NCI-H1092 (cell line): Measurements from ENCODE around the gene TOGARAM2.
"Not testable (repeated sequence)": the region's sequence is repeated elsewhere in the genome, so short reads cannot be mapped to it uniquely, and the experiment has no call there.

ENCODE experiments used
- DNase-seq: peaks from one replicate; lab custom pipeline; 2025; lab: John Stamatoyannopoulos, UW

TOGARAM2 gene

GRCh38 chr2:28977176-28977875, 3.8 kb upstream of the TOGARAM2 start:
- DNase-seq: no peak

GRCh38 chr2:28978001-28978400, 3.1 kb upstream of the TOGARAM2 start:
- not testable (repeated sequence) for DNase-seq

GRCh38 chr2:28978606-28979005, 2.5 kb upstream of the TOGARAM2 start:
- no peak for DNase-seq

GRCh38 chr2:28979041-28979440, 2.1 kb upstream of the TOGARAM2 start:
- DNase-seq: no peak

GRCh38 chr2:28979576-28980366, 1.3 kb upstream of the TOGARAM2 start:
- DNase-seq: no peak

- DNase-seq: no peak
Observed at GRCh38 chr2:28980368-28981015, 606 bp upstream of the TOGARAM2 start.

- DNase-seq: no peak
Observed at GRCh38 chr2:28981620-28982376, 700 bp downstream of the TOGARAM2 start.

- no peak for DNase-seq
Observed at GRCh38 chr2:28982381-28982950, 1.4 kb downstream of the TOGARAM2 start.

- DNase-seq: no peak
Observed at GRCh38 chr2:28986429-28986828, 5.3 kb downstream of the TOGARAM2 start.

- DNase-seq: no peak
Observed at GRCh38 chr2:28989973-28990372, 8.9 kb downstream of the TOGARAM2 start.

- DNase-seq: no peak
Observed at GRCh38 chr2:28990445-28990844, 9.3 kb downstream of the TOGARAM2 start.

GRCh38 chr2:28991021-28991420, 9.9 kb downstream of the TOGARAM2 start:
- DNase-seq: no peak

- no peak for DNase-seq
Observed at GRCh38 chr2:28991460-28991859, 10.4 kb downstream of the TOGARAM2 start.

- no peak for DNase-seq
Observed at GRCh38 chr2:28993206-28993960, 12.3 kb downstream of the TOGARAM2 start.

GRCh38 chr2:28994074-28994473, 13.0 kb downstream of the TOGARAM2 start:
- no peak for DNase-seq

- DNase-seq: no peak
Observed at GRCh38 chr2:28994679-28995078, 13.6 kb downstream of the TOGARAM2 start.

GRCh38 chr2:28995765-28996750, 15.0 kb downstream of the TOGARAM2 start:
- no peak for DNase-seq

- DNase-seq: no peak
Observed at GRCh38 chr2:28997237-28997846, 16.2 kb downstream of the TOGARAM2 start.
